HCT116 (cell line): Measurements from ENCODE around the gene OR8A1. TPM values are rescaled to one million over a fixed set of nuclear protein-coding genes. Genes with fewer than 3 reads are reported as not detected.

Experiments
- ATAC-seq: fragments of 200-7000 bp; cut with Tn5 transposase; 2 replicates; pipeline ENCODE4 v1.9.1; 2020; ENCODE audit warnings: mild to moderate bottlenecking, moderate library complexity
- BruUV-seq: library from RNA; stranded (reverse); fragments of 400-500 nt; replicated peaks from 2 replicates; lab custom pipeline; 2021; lab: Mats Ljungman, UMichigan
- CTCF ChIA-PET: fragments of 300-600 bp; sonication (Branson Sonifier 250); formaldehyde crosslinking; loops from one replicate; lab custom pipeline; 2021; ENCODE audit warnings: antibody characterized with exemption; lab: Charles Lee
- POLR2A ChIA-PET: fragments of 300-600, 350-600 bp; sonication (Branson Sonifier 250); formaldehyde crosslinking; loops from one replicate; lab custom pipeline; 2021; ENCODE audit warnings: antibody characterized with exemption; lab: Charles Lee
- RAD21 ChIA-PET, 2 experiments: fragments of 300-600 bp; sonication (Branson Sonifier 250); formaldehyde crosslinking; loops; one replicate each; lab custom pipeline; 2023; ENCODE audit warnings: low total read pairs in 2 of 2; ENCODE audit not compliant: uncharacterized antibody in 2 of 2, unreplicated experiment in 2 of 2, low non-redundant PET in 1 of 2; lab: Charles Lee
- DNase-seq: peaks from one replicate; pipeline ENCODE4 v3.0.0-alpha.2; 2010; ENCODE audit warnings: low read depth, low spot score
- H2AFZ ChIP-seq: fragments of 200-600 bp; shearing (Covaris generic), sonication (generic); 2 replicates; pipeline ENCODE4 v1.6.1; 2017; ENCODE audit warnings: low read depth, mixed run types, mixed read lengths, antibody characterized with exemption, low read length; ENCODE audit not compliant: poor library complexity, severe bottlenecking
- H3K27ac ChIP-seq: 2 replicates; pipeline ENCODE4 v1.5.1; 2012; ENCODE audit warnings: low read depth, low read length
- H3K27me3 ChIP-seq: fragments of 200-600 bp; sonication (generic); 2 replicates; pipeline ENCODE4 v1.6.1; 2016; ENCODE audit warnings: mixed run types, low read length, mixed read lengths; ENCODE audit not compliant: insufficient read depth
- H3K36me3 ChIP-seq, 2 experiments: fragments of 200-500 bp in 1 of 2; fragments of 200-600 bp in 1 of 2; sonication (Bioruptor generic) in 1 of 2; sonication (generic) in 1 of 2; 2 replicates each; pipeline versions ENCODE4 v1.5.1 to v1.6.1; 2014 to 2016; ENCODE audit warnings: low read length in 2 of 2, inconsistent platforms in 1 of 2, mixed read lengths in 1 of 2, mixed run types in 1 of 2; ENCODE audit not compliant: insufficient read depth in 2 of 2, control insufficient read depth in 1 of 2
- H3K4me1 ChIP-seq, 2 experiments: fragments of 200-600 bp in 1 of 2; sonication (generic) in 1 of 2; 2 replicates each; pipeline versions ENCODE4 v1.5.1 to v1.6.1; 2012 to 2017; ENCODE audit warnings: low read length in 2 of 2, inconsistent platforms in 1 of 2, mild to moderate bottlenecking in 1 of 2, mixed read lengths in 1 of 2, mixed run types in 1 of 2, moderate library complexity in 1 of 2; ENCODE audit not compliant: insufficient read depth in 2 of 2, control insufficient read depth in 1 of 2
- H3K4me2 ChIP-seq: fragments of 200-600 bp; sonication (generic); 2 replicates; pipeline ENCODE4 v1.6.1; 2017; ENCODE audit warnings: mixed run types, low read length, mixed read lengths
- H3K4me3 ChIP-seq, 2 experiments: fragments of 200-600 bp in 1 of 2; sonication (generic) in 1 of 2; replicated peaks in 1 of 2; 2 replicates each; pipeline ENCODE4 v1.5.1; 2011 to 2016; ENCODE audit warnings: low read length in 2 of 2, control low read depth in 1 of 2, low read depth in 1 of 2, mild to moderate bottlenecking in 1 of 2, mixed read lengths in 1 of 2, mixed run types in 1 of 2
- H3K79me2 ChIP-seq: fragments of 200-600 bp; sonication (generic); 2 replicates; pipeline ENCODE4 v1.6.1; 2017; ENCODE audit warnings: mild to moderate bottlenecking, mixed run types, low read length, moderate library complexity, mixed read lengths; ENCODE audit not compliant: insufficient read depth
- H3K9ac ChIP-seq: fragments of 200-600 bp; sonication (generic); 2 replicates; pipeline ENCODE4 v1.6.1; 2016; ENCODE audit warnings: low read length, mixed read lengths
- H3K9me2 ChIP-seq: fragments of 200-600 bp; sonication (generic), shearing (Covaris generic); 2 replicates; pipeline ENCODE4 v1.6.1; 2017; ENCODE audit warnings: mixed run types, mild to moderate bottlenecking, moderate library complexity; ENCODE audit not compliant: insufficient read depth
- H3K9me3 ChIP-seq, 2 experiments: fragments of 200-500 bp in 1 of 2; fragments of 200-600 bp in 1 of 2; sonication (Bioruptor generic) in 1 of 2; sonication (generic) in 1 of 2; 2 replicates each; pipeline ENCODE4 v1.6.1; 2014 to 2017; ENCODE audit warnings: low read length in 2 of 2, mixed read lengths in 2 of 2, inconsistent platforms in 1 of 2, low read depth in 1 of 2, mild to moderate bottlenecking in 1 of 2, mixed run types in 1 of 2, moderate library complexity in 1 of 2; ENCODE audit not compliant: control insufficient read depth in 1 of 2, insufficient read depth in 1 of 2
- H4K20me1 ChIP-seq: fragments of 200-600 bp; sonication (generic), shearing (Covaris generic); 2 replicates; pipeline ENCODE4 v1.6.1; 2017; ENCODE audit warnings: mixed run types, mild to moderate bottlenecking, moderate library complexity; ENCODE audit not compliant: insufficient read depth
- ATF3 ChIP-seq: IDR thresholded peaks from 2 replicates; pipeline ENCODE4 v1.6.1; 2012
- CBX3 ChIP-seq: IDR thresholded peaks from 2 replicates; pipeline ENCODE4 v1.6.1; 2012; ENCODE audit warnings: low read depth
- EZH2 ChIP-seq: fragments of 200-600 bp; sonication (generic); IDR thresholded peaks from 2 replicates; pipeline ENCODE4 v1.6.1; 2017; ENCODE audit warnings: antibody characterized with exemption, mixed run types
- EZH2phosphoT487 ChIP-seq: fragments of 200-600 bp; IDR thresholded peaks from 2 replicates; pipeline ENCODE4 v1.6.1; 2018; ENCODE audit warnings: antibody characterized with exemption, borderline replicate concordance
- FOSL1 ChIP-seq: IDR thresholded peaks from 2 replicates; pipeline ENCODE4 v1.6.1; 2012; ENCODE audit warnings: low read depth
- JUND ChIP-seq: IDR thresholded peaks from 2 replicates; pipeline ENCODE4 v1.6.1; 2012
- POLR2AphosphoS5 ChIP-seq: IDR thresholded peaks from 2 replicates; pipeline ENCODE4 v1.6.1; 2011; ENCODE audit warnings: mild to moderate bottlenecking, low read depth, low read length, moderate library complexity
- SP1 ChIP-seq: IDR thresholded peaks from 2 replicates; pipeline ENCODE4 v1.6.1; 2012; ENCODE audit warnings: low read depth
- TCF7L2 ChIP-seq: IDR thresholded peaks from 2 replicates; pipeline ENCODE4 v1.7.0; 2011; ENCODE audit warnings: borderline replicate concordance, inconsistent platforms; ENCODE audit not compliant: insufficient read depth, insufficient read length; ENCODE audit errors: extremely low read depth
- ZBTB33 ChIP-seq: IDR thresholded peaks from 2 replicates; pipeline ENCODE4 v1.6.1; 2011; ENCODE audit warnings: mild to moderate bottlenecking, low read length, moderate library complexity; ENCODE audit not compliant: insufficient replicate concordance; ENCODE audit errors: extremely low read depth
- ZFX ChIP-seq: fragments of 450-650 bp; IDR thresholded peaks from 2 replicates; pipeline ENCODE4 v1.6.1; 2017
- ZNF274 ChIP-seq: fragments of 200-500 bp; sonication (Bioruptor generic); IDR thresholded peaks from 2 replicates; pipeline ENCODE4 v1.6.1; 2014; ENCODE audit warnings: mild to moderate bottlenecking, low read depth, low read length, inconsistent platforms
- intact Hi-C: fragments of 100-400 bp; cut with micrococcal nuclease; formaldehyde crosslinking; loops from 2 replicates; pipeline ENCODE4 v1.10.0; 2022
- total RNA-seq: library from RNA; stranded (reverse); gene quantifications from one replicate; pipeline ENCODE4 v1.2.1, GENCODE V29; 2021; ENCODE audit not compliant: unreplicated experiment
- TF ChIP-seq, protein P1 (sequence below): IDR thresholded peaks from 2 replicates; pipeline ENCODE4 v1.6.1; 2012

The OR8A1 gene
- total RNA-seq, 1 experiment from 2014 or later = not detected

- H3K27ac ChIP-seq = no peak overlapping the region
- CTCF ChIA-PET = no interaction called here
- no peaks in the 10 kb centered on the region for H3K36me3 ChIP-seq
- no peaks in the 10 kb centered on the region for H3K9me2 ChIP-seq
- intact Hi-C loops = no loop called here
- no peaks in the 10 kb centered on the region for H3K4me1 ChIP-seq
- no peaks in the 10 kb centered on the region for H3K79me2 ChIP-seq
- peaks cover 59% of the 10 kb centered on the region for H3K27me3 ChIP-seq
- H2AFZ ChIP-seq = no peak overlapping the region
- POLR2A ChIA-PET = no interaction called here
- no peaks in the 10 kb centered on the region for H3K9me3 ChIP-seq
- H4K20me1 ChIP-seq = no peaks in the 10 kb centered on the region
- BruUV-seq = no TSS peak
- DNase-seq (no peak), ATAC-seq (no peak)
- H3K4me3 ChIP-seq = no peak overlapping the region
- H3K9ac ChIP-seq = no peak overlapping the region
- H3K4me2 ChIP-seq = no peak overlapping the region
- no peak for TF ChIP-seq EZH2
- TF ChIP-seq ZNF274 = no peak
- TF ChIP-seq POLR2AphosphoS5 = no peak
- TF ChIP-seq FOSL1 = no peak
- TF ChIP-seq ZBTB33 = no peak
- TF ChIP-seq, protein P1, sequence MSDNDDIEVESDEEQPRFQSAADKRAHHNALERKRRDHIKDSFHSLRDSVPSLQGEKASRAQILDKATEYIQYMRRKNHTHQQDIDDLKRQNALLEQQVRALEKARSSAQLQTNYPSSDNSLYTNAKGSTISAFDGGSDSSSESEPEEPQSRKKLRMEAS = no peak
- no peak for TF ChIP-seq ATF3
- TF ChIP-seq TCF7L2 = no peak
- no peak for TF ChIP-seq CBX3
- TF ChIP-seq JUND = no peak
- TF ChIP-seq EZH2phosphoT487 = no peak
- no peak for TF ChIP-seq SP1
- TF ChIP-seq ZFX = no peak
- RAD21 ChIA-PET = no interaction called here
Measured at GRCh38 chr11:124597626-124598025, 27.8 kb downstream of the OR8A1 start.
